OCI-LY1 (cell line): ENCODE data around the gene FILIP1L.
A peak's percentile ranks its signal among the peaks of the same experiment; 100 is the strongest.

Experiments used
- H2AFZ ChIP-seq: fragments of 200-600 bp; sonication (generic), shearing (Covaris generic); 2 replicates; pipeline ENCODE4 v1.6.0; 2014; ENCODE audit warnings: antibody characterized with exemption, mild to moderate bottlenecking, low read length
- H3F3A ChIP-seq: fragments of 200-600 bp; sonication (generic), shearing (Covaris generic); 2 replicates; pipeline ENCODE4 v1.6.0; 2014; ENCODE audit warnings: mild to moderate bottlenecking, antibody characterized with exemption, low read length, moderate library complexity; ENCODE audit not compliant: insufficient read depth
- H3K27ac ChIP-seq: fragments of 200-600 bp; sonication (generic); 2 replicates; pipeline ENCODE4 v1.5.1; 2014; ENCODE audit warnings: low read length, mixed run types, mild to moderate bottlenecking, low read depth; ENCODE audit not compliant: poor library complexity, severe bottlenecking
- H3K27me3 ChIP-seq: fragments of 200-600 bp; sonication (generic); 2 replicates; pipeline ENCODE4 v1.6.0; 2014; ENCODE audit warnings: antibody characterized with exemption, mild to moderate bottlenecking, low read length, moderate library complexity; ENCODE audit not compliant: insufficient read depth
- H3K36me3 ChIP-seq: fragments of 200-600 bp; sonication (generic); 2 replicates; pipeline ENCODE4 v1.6.1; 2014; ENCODE audit warnings: mild to moderate bottlenecking, antibody characterized with exemption, low read length, moderate library complexity, mixed read lengths; ENCODE audit not compliant: insufficient read depth
- H3K4me1 ChIP-seq: fragments of 200-600 bp; sonication (generic); 2 replicates; pipeline ENCODE4 v1.5.1; 2014; ENCODE audit warnings: mild to moderate bottlenecking, low read length, moderate library complexity; ENCODE audit not compliant: insufficient read depth, severe bottlenecking
- H3K4me2 ChIP-seq: fragments of 200-600 bp; sonication (generic), shearing (Covaris generic); 2 replicates; pipeline ENCODE4 v1.6.1; 2014; ENCODE audit warnings: low read length
- H3K4me3 ChIP-seq: fragments of 200-600 bp; sonication (generic); 2 replicates; pipeline ENCODE4 v1.5.1; 2014; ENCODE audit warnings: low read length, low read depth, mild to moderate bottlenecking, mixed read lengths; ENCODE audit not compliant: poor library complexity, severe bottlenecking
- H3K79me2 ChIP-seq: fragments of 200-600 bp; shearing (Covaris generic); 2 replicates; pipeline ENCODE4 v1.6.1; 2016; ENCODE audit warnings: mixed run types, low read length, mixed read lengths; ENCODE audit not compliant: insufficient read depth
- H3K9ac ChIP-seq: fragments of 200-600 bp; sonication (generic), shearing (Covaris generic); 2 replicates; pipeline ENCODE4 v1.6.1; 2014; ENCODE audit warnings: mild to moderate bottlenecking, low read length, mixed read lengths
- H3K9me2 ChIP-seq: fragments of 200-600 bp; sonication (generic), shearing (Covaris generic); 2 replicates; pipeline ENCODE4 v1.6.1; 2014; ENCODE audit warnings: low read depth, mild to moderate bottlenecking, low read length, mixed read lengths
- H3K9me3 ChIP-seq: fragments of 200-600 bp; shearing (Covaris generic); 2 replicates; pipeline ENCODE4 v1.6.1; 2014; ENCODE audit warnings: low read length, mixed read lengths
- H4K20me1 ChIP-seq: fragments of 200-600 bp; sonication (generic), shearing (Covaris generic); 2 replicates; pipeline ENCODE4 v1.6.0; 2016; ENCODE audit warnings: mild to moderate bottlenecking, low read length; ENCODE audit not compliant: insufficient read depth
- CTCF ChIP-seq: fragments of 200-600 bp; sonication (generic), shearing (Covaris generic); IDR thresholded peaks from 2 replicates; pipeline ENCODE4 v1.5.1; 2017; ENCODE audit warnings: mild to moderate bottlenecking, antibody characterized with exemption, low read length, moderate library complexity, mixed read lengths
- EZH2 ChIP-seq: fragments of 200-600 bp; sonication (generic), shearing (Covaris generic); IDR thresholded peaks from 2 replicates; pipeline ENCODE4 v1.8.0; 2017; ENCODE audit warnings: borderline replicate concordance, mixed run types, mild to moderate bottlenecking, antibody characterized with exemption, low read length, moderate library complexity, mixed read lengths

The FILIP1L gene

DNA sequence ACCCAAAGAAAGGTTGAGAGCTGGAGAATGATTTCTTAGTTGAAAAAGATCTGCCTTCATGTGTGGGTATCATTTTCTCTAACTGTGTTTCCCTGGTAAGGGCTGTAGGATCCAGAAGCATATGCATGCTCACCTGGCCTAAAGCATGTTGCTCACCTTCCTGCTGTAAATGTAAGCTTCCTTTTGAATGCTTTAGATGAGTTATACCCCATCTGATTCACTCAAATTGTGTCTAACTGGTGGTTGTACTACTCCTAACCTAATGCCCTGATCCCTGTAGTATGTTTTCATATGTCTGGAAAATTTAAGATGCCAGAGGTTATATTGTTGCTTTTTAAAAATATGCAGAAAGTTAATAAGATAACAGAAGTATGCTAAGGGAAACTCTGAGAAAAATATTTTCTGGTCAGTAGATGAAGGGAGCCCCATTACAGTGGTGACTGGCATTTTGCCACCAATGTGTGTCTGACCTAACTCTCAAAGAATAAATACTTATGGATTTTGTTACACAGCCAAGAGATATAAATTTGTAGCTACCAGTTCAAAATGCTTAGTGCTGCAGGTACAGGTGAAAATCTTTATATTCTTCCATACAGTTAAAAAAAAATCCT lies 7.7 kb downstream of the FILIP1L start:
- Histone ChIP-seq H3K79me2 (no peaks in the 10 kb centered on the region), H3K36me3 (no peaks in the 10 kb centered on the region), H3K27me3 (no peaks in the 10 kb centered on the region), H3K9ac (no peak overlapping the region), H3K27ac (peak overlapping the region; percentile 66), H3F3A (no peaks in the 10 kb centered on the region), H4K20me1 (no peaks in the 10 kb centered on the region), H3K4me1 (peaks cover 41% of the 10 kb centered on the region), H3K9me2 (no peaks in the 10 kb centered on the region), H2AFZ (no peak overlapping the region), H3K4me3 (no peak overlapping the region), H3K9me3 (no peaks in the 10 kb centered on the region), H3K4me2 (no peak overlapping the region)
- TF ChIP-seq CTCF = no peak
- TF ChIP-seq EZH2 = no peak

DNA sequence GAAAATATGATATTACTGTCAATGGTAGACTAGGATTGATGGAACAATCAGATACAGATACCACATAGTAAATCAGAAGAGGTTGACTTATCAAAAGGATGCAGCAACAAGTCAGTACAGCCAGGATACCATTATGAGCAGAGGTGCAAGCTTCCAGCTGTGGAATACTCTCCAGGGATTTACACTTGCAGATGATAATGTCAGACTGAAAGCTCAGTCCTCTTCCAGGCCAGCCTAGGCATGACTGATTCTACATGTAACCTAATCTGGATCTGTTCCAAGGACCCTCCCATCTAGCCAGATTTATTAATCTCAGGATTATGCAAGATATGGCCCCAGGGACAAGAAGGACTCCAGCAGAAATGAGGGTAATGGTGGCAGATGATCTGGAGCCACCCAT lies 8.2 kb downstream of the FILIP1L start:
- Histone ChIP-seq H3K27ac (peak overlapping the region; percentile 66), H3K4me2 (no peak overlapping the region), H3K27me3 (no peaks in the 10 kb centered on the region), H3K9me2 (no peaks in the 10 kb centered on the region), H3K4me1 (peaks cover 41% of the 10 kb centered on the region), H4K20me1 (no peaks in the 10 kb centered on the region), H3K79me2 (no peaks in the 10 kb centered on the region), H3F3A (no peaks in the 10 kb centered on the region), H3K9ac (no peak overlapping the region), H3K4me3 (no peak overlapping the region), H3K9me3 (no peaks in the 10 kb centered on the region), H2AFZ (no peak overlapping the region), H3K36me3 (no peaks in the 10 kb centered on the region)
- TF ChIP-seq CTCF = no peak
- TF ChIP-seq EZH2 = no peak

- no peaks in the 10 kb centered on the region for H3K27me3 ChIP-seq
- TF ChIP-seq EZH2 (no peak), CTCF (no peak)
- H3K79me2 ChIP-seq = no peaks in the 10 kb centered on the region
- H4K20me1 ChIP-seq = no peaks in the 10 kb centered on the region
- peaks cover 41% of the 10 kb centered on the region for H3K4me1 ChIP-seq
- H3K9ac ChIP-seq = no peak overlapping the region; the same call in 1 of the 2 replicates
- H3K4me2 ChIP-seq = no peak overlapping the region; the same call in 1 of the 2 replicates
- no peak overlapping the region for H2AFZ ChIP-seq
- no peaks in the 10 kb centered on the region for H3K36me3 ChIP-seq
- no peaks in the 10 kb centered on the region for H3F3A ChIP-seq
- no peaks in the 10 kb centered on the region for H3K9me3 ChIP-seq
- no peak overlapping the region for H3K4me3 ChIP-seq
- H3K9me2 ChIP-seq = no peaks in the 10 kb centered on the region
- H3K27ac ChIP-seq = peak overlapping the region; percentile 66
Observed at GRCh38 chr3:100105501-100105900, 8.8 kb downstream of the FILIP1L start.
